ENCODE measurements around the gene KCNJ3.

- TF ChIP-seq CTCF (IDR thresholded peaks at IDR 0.05) (no peak), POLR2A (IDR thresholded peaks at IDR 0.05) (no peak)
Measured at GRCh38 chr2:154804451-154804850, 106.0 kb downstream of the KCNJ3 start.

Measured in vagina (tissue), 2 donors.